ENCODE results near the gene CLSTN2.

GRCh38 chr3:140546649-140547048 is 611.7 kb downstream of the CLSTN2 start:
- no peak for TF ChIP-seq CTCF (IDR thresholded peaks at IDR 0.05)
- TF ChIP-seq POLR2A (IDR thresholded peaks at IDR 0.05) = no peak
